HepG2 (cell line): ENCODE results near the gene GLYAT. TPM values are rescaled to one million over a fixed set of nuclear protein-coding genes. Genes with fewer than 3 reads are reported as not detected.

ENCODE experiments used
- ATAC-seq: fragments of 200-7000 bp; cut with Tn5 transposase; 3 replicates; pipeline ENCODE4 v1.9.1; 2020; ENCODE audit warnings: mild to moderate bottlenecking, moderate library complexity
- BruUV-seq: library from RNA; stranded (reverse); fragments of 400-500 nt; replicated peaks from 2 replicates; lab custom pipeline; 2021; lab: Mats Ljungman, UMichigan
- CTCF ChIA-PET: fragments of 300-600 bp; formaldehyde crosslinking; extraction: SDS; loops from one replicate; lab custom pipeline; 2021; ENCODE audit warnings: low total read pairs, inconsistent platforms, low intra/inter-chr PET ratio; lab: Yijun Ruan, JAX
- POLR2A ChIA-PET: fragments of 350-600 bp; sonication (Branson Sonifier 250); formaldehyde crosslinking; loops from one replicate; lab custom pipeline; 2020; ENCODE audit warnings: antibody characterized with exemption, inconsistent platforms; lab: Yijun Ruan, JAX
- DNase-seq: peaks from one replicate; pipeline ENCODE4 v3.0.0-alpha.2; 2015; ENCODE audit warnings: low spot score
- FAIRE-seq: peaks from 3 replicates; lab custom pipeline; 2011; peaks lifted over from hg19 to GRCh38; lab: Jason Lieb, UNC
- H2AFZ ChIP-seq: one replicate; pipeline ENCODE4 v1.6.1; 2011; ENCODE audit warnings: low read length, inconsistent platforms
- H3K27ac ChIP-seq: fragments of 300-600 bp; 3 replicates; pipeline ENCODE4 v1.8.0; 2011; ENCODE audit warnings: mixed run types, mild to moderate bottlenecking, mixed read lengths, low read length, inconsistent platforms; ENCODE audit not compliant: insufficient read depth; ENCODE audit errors: extremely low read length
- H3K27me3 ChIP-seq, 2 experiments: fragments of 200-600 bp in 1 of 2; 2 replicates in 1 of 2; 3 replicates in 1 of 2; pipeline versions ENCODE4 v1.6.0 to v1.8.0; 2011; ENCODE audit warnings: low read length in 2 of 2, mild to moderate bottlenecking in 2 of 2, moderate library complexity in 2 of 2, inconsistent platforms in 1 of 2; ENCODE audit not compliant: insufficient read depth in 2 of 2, control insufficient read depth in 1 of 2
- H3K36me3 ChIP-seq, 2 experiments: fragments of 200-600 bp in 1 of 2; replicated peaks in 1 of 2; 2 replicates in 1 of 2; 3 replicates in 1 of 2; pipeline versions ENCODE4 v1.5.1 to v1.8.0; 2011; ENCODE audit warnings: low read length in 2 of 2, inconsistent platforms in 1 of 2; ENCODE audit not compliant: insufficient read depth in 2 of 2, control insufficient read depth in 1 of 2
- H3K4me1 ChIP-seq: 2 replicates; pipeline ENCODE4 v1.5.1; 2012; ENCODE audit warnings: low read length, inconsistent platforms; ENCODE audit not compliant: insufficient read depth
- H3K4me2 ChIP-seq: 2 replicates; pipeline ENCODE4 v1.6.0; 2011; ENCODE audit warnings: low read depth, low read length, inconsistent platforms
- H3K4me3 ChIP-seq, 3 experiments: fragments of 200-600 bp in 1 of 3; sonication (generic), shearing (Covaris generic) in 1 of 3; replicated peaks in 1 of 3; 2 replicates each; pipeline ENCODE4 v1.5.1; 2011 to 2016; ENCODE audit warnings: low read length in 3 of 3, inconsistent platforms in 2 of 3, low read depth in 2 of 3, mild to moderate bottlenecking in 2 of 3, control low read depth in 1 of 3, mixed read lengths in 1 of 3; ENCODE audit not compliant: insufficient read depth in 1 of 3
- H3K79me2 ChIP-seq: one replicate; pipeline ENCODE4 v1.6.1; 2011; ENCODE audit warnings: low read length, inconsistent platforms; ENCODE audit not compliant: insufficient read depth
- H3K9ac ChIP-seq: 2 replicates; pipeline ENCODE4 v1.6.0; 2011; ENCODE audit warnings: mild to moderate bottlenecking, low read depth, low read length, inconsistent platforms; ENCODE audit not compliant: insufficient read depth
- H3K9me3 ChIP-seq: 2 replicates; pipeline ENCODE4 v1.5.1; 2012; ENCODE audit warnings: mild to moderate bottlenecking, low read length
- H4K20me1 ChIP-seq: 2 replicates; pipeline ENCODE4 v1.6.0; 2011; ENCODE audit warnings: inconsistent platforms, mild to moderate bottlenecking, low read length, moderate library complexity; ENCODE audit not compliant: insufficient read depth
- CBFB ChIP-seq: sonication (generic); formaldehyde crosslinking; IDR thresholded peaks from 2 replicates; pipeline ENCODE4 v1.4.0; 2020; ENCODE audit warnings: missing genetic modification reagents
- CREM ChIP-seq, 2 experiments: sonication (generic) in 1 of 2; formaldehyde crosslinking in 1 of 2; IDR thresholded peaks; 2 replicates each; pipeline versions ENCODE4 v1.4.0 to v1.6.1; 2016 to 2020; ENCODE audit warnings: antibody characterized with exemption in 1 of 2, mild to moderate bottlenecking in 1 of 2, missing genetic modification reagents in 1 of 2
- STAG1 ChIP-seq: sonication (generic); formaldehyde crosslinking; IDR thresholded peaks from 2 replicates; pipeline ENCODE4 v1.4.0; 2020; ENCODE audit warnings: missing genetic modification reagents
- ZNF703 ChIP-seq: sonication (generic); formaldehyde crosslinking; IDR thresholded peaks from 2 replicates; pipeline ENCODE4 v1.5.1; 2020; ENCODE audit warnings: missing genetic modification reagents, mild to moderate bottlenecking, moderate library complexity, borderline replicate concordance
- ZNF746 ChIP-seq: sonication (generic); formaldehyde crosslinking; IDR thresholded peaks from 2 replicates; pipeline ENCODE4 v1.8.0; 2022; ENCODE audit warnings: mild to moderate bottlenecking, missing genetic modification reagents
- ZNF749 ChIP-seq: sonication (generic); formaldehyde crosslinking; IDR thresholded peaks from 2 replicates; pipeline ENCODE4 v1.8.0; 2022; ENCODE audit warnings: mild to moderate bottlenecking, missing genetic modification reagents, moderate library complexity, borderline replicate concordance
- WGBS: methylation state at CpG from one replicate; pipeline ENCODE4 v1.1.6; 2017; ENCODE audit warnings: low lambda C conversion rate; 5-methylcytosine and 5-hydroxymethylcytosine counted together
- in situ Hi-C: cut with HindIII; loops from 2 replicates; pipeline ENCODE4 v1.10.0; 2017; ENCODE audit warnings: low pct_unique_long_range_greater_than_20kb; ENCODE audit not compliant: extremely low pct_ligation_motif_present
- intact Hi-C: fragments of 100-400 bp; cut with micrococcal nuclease; formaldehyde crosslinking; loops from one replicate; pipeline ENCODE4 v1.10.0; 2022; ENCODE audit not compliant: unreplicated experiment
- polyA plus RNA-seq, 8 experiments: library from polyadenylated mRNA; depleted of rRNA in 3 of 8; stranded (reverse) in 7 of 8; unstranded in 1 of 8; fragments of >200 nt; fragmentation: Illumina TruSeq in 4 of 8; extraction: Trizol in 4 of 8; gene quantifications; 2 replicates each; pipeline versions ENCODE4 v1.2.1 to v1.2.3, GENCODE V29; 2011 to 2016; ENCODE audit warnings: low read depth in 4 of 8, missing spikeins in 1 of 8, mixed read lengths in 1 of 8; ENCODE audit not compliant: insufficient read depth in 1 of 8
- total RNA-seq, 5 experiments: library from RNA; depleted of rRNA; stranded (reverse); fragments of >200 nt; fragmentation: Illumina TruSeq; extraction: Trizol; gene quantifications; 2 replicates each; pipeline ENCODE4 v1.2.3, GENCODE V29; 2016; ENCODE audit warnings: low read depth in 1 of 5
- TF ChIP-seq, protein P1 (sequence below): sonication (generic); formaldehyde crosslinking; conservative IDR thresholded peaks from 2 replicates; pipeline ENCODE4 v1.8.1; 2023; ENCODE audit warnings: missing genetic modification reagents
- TF ChIP-seq, protein P2 (sequence below): sonication (generic); formaldehyde crosslinking; IDR thresholded peaks from 2 replicates; pipeline ENCODE4 v1.5.0; 2020; ENCODE audit warnings: missing genetic modification reagents
- TF ChIP-seq, protein P3 (sequence below): IDR thresholded peaks from 2 replicates; pipeline ENCODE4 v1.6.1; 2016
- TF ChIP-seq, protein P4 (sequence below): sonication (generic); formaldehyde crosslinking; IDR thresholded peaks from 2 replicates; pipeline ENCODE4 v1.4.0; 2020; ENCODE audit warnings: missing genetic modification reagents, borderline replicate concordance
- TF ChIP-seq, protein P5 (sequence below): sonication (generic); formaldehyde crosslinking; IDR thresholded peaks from 2 replicates; pipeline ENCODE4 v1.8.0; 2022; ENCODE audit warnings: mild to moderate bottlenecking, missing genetic modification reagents; ENCODE audit not compliant: insufficient replicate concordance

GLYAT gene
- total and polyA plus RNA-seq, 2 of the 13 experiments (the other 11 are each of a cell fraction or from before 2014, with no cell fraction given) = not detected

DNA sequence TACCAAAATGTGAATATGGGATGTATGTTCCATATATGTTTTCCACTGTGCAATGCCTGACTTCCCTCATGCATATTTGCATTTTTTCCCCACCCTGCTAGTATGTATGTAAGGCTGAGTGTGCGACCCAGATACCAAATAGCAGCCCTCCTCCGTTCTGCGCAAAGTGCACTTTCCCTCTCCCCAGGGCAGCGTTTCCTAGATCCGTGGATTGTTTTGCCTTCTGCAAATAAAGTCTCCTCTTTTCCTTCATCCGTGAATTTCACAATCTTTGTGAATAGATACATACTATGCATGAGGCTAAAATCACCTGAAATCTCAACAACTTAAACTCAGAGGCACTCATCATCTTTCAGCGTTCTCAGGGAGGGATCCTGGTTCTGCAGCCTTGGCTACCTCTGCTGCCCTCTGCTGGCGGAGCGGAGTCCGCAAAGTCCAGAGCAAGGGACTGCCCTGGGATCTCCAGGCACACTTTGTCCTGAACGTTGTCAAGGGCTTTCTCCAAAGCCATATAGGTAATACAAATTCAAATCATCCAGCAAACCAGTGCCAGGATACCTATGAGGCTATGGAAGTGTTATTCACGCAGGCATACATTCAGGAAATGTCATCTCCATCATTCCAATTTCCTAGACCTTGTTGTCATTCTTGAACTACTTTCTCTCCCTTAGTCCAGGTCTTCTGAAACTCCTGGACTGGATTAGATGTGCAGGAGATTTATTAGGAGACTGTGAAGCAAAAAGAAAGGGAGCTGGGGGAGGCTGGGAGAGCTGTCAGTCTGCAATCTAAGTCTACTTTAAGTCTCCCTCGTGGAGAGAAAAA lies 56.2 kb downstream of the GLYAT start:
- no peak overlapping the region for H3K4me3 ChIP-seq
- no peaks in the 10 kb centered on the region for H3K36me3 ChIP-seq
- no peak overlapping the region for H2AFZ ChIP-seq
- 22% methylated on average over 13 of the region's 13 CpGs for WGBS
- in situ Hi-C loops = no loop called here
- ChIA-PET CTCF (interaction anchor here (0.8 to 4.2 kb wide), 3 partner anchors 21 to 113 kb away, joined by 3 to 27 read pairs (median 8); no protein-coding TSS in a partner anchor), POLR2A (no interaction called here)
- H3K27me3 ChIP-seq = no peaks in the 10 kb centered on the region
- peak; percentile 76 for FAIRE-seq
- H3K4me1 ChIP-seq = no peaks in the 10 kb centered on the region
- no peak overlapping the region for H3K27ac ChIP-seq
- H4K20me1 ChIP-seq = no peaks in the 10 kb centered on the region
- no TSS peak for BruUV-seq
- no peak overlapping the region for H3K4me2 ChIP-seq
- peak; percentile 99 for ATAC-seq
- H3K9me3 ChIP-seq = no peaks in the 10 kb centered on the region
- intact Hi-C loops = loop anchor here (1.0 to 5.0 kb wide), 4 partner anchors 21 to 113 kb away; no protein-coding TSS in a partner anchor
- no peak overlapping the region for H3K9ac ChIP-seq
- DNase-seq = peak; percentile 32
- H3K79me2 ChIP-seq = no peaks in the 10 kb centered on the region
- TF ChIP-seq, protein P1, sequence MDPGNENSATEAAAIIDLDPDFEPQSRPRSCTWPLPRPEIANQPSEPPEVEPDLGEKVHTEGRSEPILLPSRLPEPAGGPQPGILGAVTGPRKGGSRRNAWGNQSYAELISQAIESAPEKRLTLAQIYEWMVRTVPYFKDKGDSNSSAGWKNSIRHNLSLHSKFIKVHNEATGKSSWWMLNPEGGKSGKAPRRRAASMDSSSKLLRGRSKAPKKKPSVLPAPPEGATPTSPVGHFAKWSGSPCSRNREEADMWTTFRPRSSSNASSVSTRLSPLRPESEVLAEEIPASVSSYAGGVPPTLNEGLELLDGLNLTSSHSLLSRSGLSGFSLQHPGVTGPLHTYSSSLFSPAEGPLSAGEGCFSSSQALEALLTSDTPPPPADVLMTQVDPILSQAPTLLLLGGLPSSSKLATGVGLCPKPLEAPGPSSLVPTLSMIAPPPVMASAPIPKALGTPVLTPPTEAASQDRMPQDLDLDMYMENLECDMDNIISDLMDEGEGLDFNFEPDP (CRISPR knock-in tag) = 0 out of 2 replicates have a peak, but pooled peaks have one; percentile 56
- TF ChIP-seq, protein P2, sequence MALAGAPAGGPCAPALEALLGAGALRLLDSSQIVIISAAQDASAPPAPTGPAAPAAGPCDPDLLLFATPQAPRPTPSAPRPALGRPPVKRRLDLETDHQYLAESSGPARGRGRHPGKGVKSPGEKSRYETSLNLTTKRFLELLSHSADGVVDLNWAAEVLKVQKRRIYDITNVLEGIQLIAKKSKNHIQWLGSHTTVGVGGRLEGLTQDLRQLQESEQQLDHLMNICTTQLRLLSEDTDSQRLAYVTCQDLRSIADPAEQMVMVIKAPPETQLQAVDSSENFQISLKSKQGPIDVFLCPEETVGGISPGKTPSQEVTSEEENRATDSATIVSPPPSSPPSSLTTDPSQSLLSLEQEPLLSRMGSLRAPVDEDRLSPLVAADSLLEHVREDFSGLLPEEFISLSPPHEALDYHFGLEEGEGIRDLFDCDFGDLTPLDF (CRISPR knock-in tag) = no peak
- TF ChIP-seq CBFB (CRISPR knock-in tag) = no peak
- peak; percentile 79 for TF ChIP-seq STAG1 (CRISPR knock-in tag)
- no peak for TF ChIP-seq ZNF749 (CRISPR knock-in tag)
- TF ChIP-seq, protein P3, sequence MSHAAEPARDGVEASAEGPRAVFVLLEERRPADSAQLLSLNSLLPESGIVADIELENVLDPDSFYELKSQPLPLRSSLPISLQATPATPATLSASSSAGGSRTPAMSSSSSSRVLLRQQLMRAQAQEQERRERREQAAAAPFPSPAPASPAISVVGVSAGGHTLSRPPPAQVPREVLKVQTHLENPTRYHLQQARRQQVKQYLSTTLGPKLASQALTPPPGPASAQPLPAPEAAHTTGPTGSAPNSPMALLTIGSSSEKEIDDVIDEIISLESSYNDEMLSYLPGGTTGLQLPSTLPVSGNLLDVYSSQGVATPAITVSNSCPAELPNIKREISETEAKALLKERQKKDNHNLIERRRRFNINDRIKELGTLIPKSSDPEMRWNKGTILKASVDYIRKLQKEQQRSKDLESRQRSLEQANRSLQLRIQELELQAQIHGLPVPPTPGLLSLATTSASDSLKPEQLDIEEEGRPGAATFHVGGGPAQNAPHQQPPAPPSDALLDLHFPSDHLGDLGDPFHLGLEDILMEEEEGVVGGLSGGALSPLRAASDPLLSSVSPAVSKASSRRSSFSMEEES = no peak
- no peak for TF ChIP-seq ZNF746 (CRISPR knock-in tag)
- TF ChIP-seq CREM (IDR thresholded peaks at IDR 0.05) = no peak
- TF ChIP-seq CREM (CRISPR knock-in tag; IDR thresholded peaks at IDR 0.05) = no peak
- no peak for TF ChIP-seq ZNF703
- TF ChIP-seq, protein P4, sequence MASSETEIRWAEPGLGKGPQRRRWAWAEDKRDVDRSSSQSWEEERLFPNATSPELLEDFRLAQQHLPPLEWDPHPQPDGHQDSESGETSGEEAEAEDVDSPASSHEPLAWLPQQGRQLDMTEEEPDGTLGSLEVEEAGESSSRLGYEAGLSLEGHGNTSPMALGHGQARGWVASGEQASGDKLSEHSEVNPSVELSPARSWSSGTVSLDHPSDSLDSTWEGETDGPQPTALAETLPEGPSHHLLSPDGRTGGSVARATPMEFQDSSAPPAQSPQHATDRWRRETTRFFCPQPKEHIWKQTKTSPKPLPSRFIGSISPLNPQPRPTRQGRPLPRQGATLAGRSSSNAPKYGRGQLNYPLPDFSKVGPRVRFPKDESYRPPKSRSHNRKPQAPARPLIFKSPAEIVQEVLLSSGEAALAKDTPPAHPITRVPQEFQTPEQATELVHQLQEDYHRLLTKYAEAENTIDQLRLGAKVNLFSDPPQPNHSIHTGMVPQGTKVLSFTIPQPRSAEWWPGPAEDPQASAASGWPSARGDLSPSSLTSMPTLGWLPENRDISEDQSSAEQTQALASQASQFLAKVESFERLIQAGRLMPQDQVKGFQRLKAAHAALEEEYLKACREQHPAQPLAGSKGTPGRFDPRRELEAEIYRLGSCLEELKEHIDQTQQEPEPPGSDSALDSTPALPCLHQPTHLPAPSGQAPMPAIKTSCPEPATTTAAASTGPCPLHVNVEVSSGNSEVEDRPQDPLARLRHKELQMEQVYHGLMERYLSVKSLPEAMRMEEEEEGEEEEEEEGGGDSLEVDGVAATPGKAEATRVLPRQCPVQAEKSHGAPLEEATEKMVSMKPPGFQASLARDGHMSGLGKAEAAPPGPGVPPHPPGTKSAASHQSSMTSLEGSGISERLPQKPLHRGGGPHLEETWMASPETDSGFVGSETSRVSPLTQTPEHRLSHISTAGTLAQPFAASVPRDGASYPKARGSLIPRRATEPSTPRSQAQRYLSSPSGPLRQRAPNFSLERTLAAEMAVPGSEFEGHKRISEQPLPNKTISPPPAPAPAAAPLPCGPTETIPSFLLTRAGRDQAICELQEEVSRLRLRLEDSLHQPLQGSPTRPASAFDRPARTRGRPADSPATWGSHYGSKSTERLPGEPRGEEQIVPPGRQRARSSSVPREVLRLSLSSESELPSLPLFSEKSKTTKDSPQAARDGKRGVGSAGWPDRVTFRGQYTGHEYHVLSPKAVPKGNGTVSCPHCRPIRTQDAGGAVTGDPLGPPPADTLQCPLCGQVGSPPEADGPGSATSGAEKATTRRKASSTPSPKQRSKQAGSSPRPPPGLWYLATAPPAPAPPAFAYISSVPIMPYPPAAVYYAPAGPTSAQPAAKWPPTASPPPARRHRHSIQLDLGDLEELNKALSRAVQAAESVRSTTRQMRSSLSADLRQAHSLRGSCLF = no peak
- TF ChIP-seq, protein P5, sequence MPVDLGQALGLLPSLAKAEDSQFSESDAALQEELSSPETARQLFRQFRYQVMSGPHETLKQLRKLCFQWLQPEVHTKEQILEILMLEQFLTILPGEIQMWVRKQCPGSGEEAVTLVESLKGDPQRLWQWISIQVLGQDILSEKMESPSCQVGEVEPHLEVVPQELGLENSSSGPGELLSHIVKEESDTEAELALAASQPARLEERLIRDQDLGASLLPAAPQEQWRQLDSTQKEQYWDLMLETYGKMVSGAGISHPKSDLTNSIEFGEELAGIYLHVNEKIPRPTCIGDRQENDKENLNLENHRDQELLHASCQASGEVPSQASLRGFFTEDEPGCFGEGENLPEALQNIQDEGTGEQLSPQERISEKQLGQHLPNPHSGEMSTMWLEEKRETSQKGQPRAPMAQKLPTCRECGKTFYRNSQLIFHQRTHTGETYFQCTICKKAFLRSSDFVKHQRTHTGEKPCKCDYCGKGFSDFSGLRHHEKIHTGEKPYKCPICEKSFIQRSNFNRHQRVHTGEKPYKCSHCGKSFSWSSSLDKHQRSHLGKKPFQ = no peak
